Activated CD4-positive, alpha-beta T cell treated with anti-CD3 and anti-CD28 coated beads, Interleukin-2, amount 50 U/mL, for 1 hour (primary cell): ENCODE measurements around the gene TUBB2A.
"Not testable (repeated sequence)": the region's sequence is repeated elsewhere in the genome, so short reads cannot be mapped to it uniquely, and the experiment has no call there.

Experiments
- DNase-seq: peaks from one replicate; pipeline ENCODE4 v3.0.0-alpha.2; 2020

TUBB2A gene

DNA sequence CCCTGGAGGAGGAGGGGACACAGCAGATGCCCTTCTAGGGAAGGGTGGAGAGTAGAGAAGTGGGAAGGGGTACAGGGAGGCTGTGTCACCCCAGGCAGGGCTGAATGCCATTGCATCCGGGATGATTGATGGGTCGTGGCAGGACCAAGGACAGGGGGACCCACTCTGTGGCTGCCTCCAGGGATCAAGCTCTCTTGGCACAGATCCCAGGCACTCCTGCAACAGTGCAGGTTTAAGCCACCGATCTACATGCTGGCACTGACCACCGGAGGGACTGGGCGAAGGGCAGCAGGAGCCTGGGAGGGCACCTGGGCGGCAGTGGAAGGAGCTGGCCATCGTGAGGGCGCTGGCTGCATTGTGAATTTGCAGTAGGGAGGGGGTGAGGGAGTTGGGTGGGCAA is 22.6 kb upstream of the TUBB2A start:
- not testable (repeated sequence) for DNase-seq

DNA sequence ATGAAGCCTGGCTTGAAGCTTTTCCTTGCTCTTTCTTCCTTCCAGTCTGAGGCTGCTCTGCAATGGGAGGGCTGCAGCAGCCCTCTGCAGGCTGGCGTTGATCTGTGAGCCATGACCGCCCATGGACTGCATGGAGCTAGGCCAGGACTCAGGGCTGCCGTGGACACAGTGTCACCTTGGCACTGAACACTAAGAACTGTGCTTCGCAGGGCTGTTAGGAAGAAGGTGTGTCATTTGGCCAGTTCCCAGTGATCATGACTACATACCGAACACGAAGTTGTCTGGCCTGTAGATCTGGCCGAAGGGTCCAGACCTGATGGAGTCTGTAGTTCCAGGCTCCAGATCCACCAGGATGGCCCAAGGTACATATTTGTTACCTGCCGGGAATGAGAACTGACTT is 21.3 kb upstream of the TUBB2A start:
- not testable (repeated sequence) for DNase-seq

DNA sequence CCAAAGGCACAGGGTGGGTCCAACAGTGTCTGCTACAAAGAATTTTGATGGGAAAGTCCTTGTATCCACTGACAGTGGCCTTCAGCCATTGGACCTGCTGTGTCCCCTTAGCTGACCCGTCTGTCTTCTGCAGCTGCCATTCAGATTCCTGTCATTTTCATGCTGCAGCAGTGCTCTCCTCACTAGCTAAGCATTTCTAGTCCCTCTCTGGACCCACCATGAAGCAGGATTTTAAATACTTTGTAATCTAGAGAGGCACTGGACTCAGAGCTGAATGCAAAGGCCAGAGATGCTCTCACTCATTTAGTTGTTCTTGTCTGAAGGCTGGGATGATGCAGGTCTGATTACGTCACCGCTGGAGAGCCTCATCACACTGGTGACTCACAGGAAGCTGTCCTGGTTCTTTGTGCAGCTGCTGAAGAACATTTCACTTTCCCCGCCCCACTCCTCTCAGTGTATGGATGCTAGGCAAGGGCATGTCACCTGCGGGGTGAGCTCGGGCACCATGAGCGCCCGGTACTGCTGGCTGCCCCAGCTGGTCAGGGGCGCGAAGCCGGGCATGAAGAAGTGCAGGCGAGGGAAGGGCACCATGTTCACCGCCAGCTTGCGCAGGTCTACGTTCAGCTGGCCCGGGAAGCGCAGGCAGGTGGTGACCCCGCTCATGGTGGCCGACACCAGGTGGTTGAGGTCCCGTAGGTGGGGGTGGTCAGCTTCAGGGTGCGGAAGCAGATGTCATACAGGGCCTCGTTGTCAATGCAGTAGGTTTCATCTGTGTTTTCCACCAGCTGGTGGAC is 19.4 kb upstream of the TUBB2A start:
- no peak for DNase-seq

DNA sequence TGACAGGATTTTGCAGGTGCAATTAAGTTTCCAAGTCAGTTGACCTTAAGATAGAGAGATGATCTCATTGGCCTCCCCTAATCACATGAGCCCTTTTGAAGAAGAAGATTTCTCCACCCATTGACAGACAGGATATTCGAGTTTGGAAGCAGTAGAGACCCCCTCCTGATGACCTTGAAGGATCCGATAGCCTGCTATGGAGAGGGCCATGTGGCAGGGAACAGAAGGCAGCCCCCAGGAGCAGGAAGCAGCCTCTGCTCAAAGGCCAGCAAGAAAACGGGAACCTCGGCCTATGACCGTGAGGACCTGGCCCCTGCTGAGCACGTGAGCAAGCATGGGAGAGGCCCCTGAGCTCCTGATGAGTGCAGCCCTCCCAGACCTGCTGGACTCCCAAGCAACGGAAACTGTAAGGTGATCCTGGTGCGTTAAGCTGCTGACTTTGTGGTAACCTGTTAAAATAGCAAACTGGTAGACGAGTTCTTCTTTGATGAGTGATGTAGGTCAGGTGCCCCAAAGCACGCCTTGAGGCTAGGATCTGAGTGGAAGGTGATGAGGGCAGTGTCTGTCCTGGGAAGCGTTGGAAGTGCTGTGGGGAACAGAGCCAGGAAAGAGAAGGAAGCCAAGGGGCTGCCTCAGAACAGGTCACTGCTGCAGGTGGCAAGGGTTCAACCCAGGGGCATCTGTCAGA is 18.5 kb upstream of the TUBB2A start:
- DNase-seq = no peak

DNA sequence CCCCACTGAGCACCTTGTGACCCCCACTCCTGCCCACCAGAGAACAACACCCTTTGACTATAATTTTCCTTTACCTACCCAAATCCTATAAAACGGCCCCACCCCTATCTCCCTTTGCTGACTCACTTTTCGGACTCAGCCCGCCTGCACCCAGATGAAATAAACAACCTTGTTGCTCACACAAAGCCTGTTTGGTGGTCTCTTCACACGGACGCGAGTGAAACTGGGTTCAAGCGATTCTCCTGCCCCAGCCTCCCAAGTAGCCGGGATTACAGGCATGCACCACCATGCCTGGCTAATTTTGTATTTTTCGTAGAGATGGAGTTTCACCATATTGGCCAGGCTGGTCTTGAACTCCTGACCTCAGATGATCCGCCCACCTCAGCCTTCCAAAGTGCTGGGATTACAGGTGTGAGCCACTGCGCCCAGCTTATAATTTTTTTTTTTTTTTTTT is 16.3 kb upstream of the TUBB2A start:
- DNase-seq = not testable (repeated sequence)

DNA sequence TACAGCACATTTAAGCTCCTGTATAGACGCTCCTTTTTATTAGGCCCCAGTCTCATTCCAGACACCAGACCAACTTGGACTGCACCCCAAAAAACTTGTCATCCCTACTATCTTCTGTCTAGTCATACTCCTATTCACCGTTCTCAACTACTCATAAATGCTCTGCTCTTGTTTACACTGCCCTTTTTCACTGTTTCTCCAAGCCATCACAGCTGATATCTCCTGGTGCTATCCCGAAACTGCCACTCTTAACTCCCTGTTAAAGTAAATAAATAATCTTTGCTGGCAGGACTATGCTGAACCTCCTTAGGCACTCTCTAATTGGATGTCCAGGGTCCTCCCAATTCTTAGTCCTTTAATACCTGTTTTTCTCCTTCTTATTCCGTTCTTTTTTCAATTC is 15.4 kb upstream of the TUBB2A start:
- not testable (repeated sequence) for DNase-seq

DNA sequence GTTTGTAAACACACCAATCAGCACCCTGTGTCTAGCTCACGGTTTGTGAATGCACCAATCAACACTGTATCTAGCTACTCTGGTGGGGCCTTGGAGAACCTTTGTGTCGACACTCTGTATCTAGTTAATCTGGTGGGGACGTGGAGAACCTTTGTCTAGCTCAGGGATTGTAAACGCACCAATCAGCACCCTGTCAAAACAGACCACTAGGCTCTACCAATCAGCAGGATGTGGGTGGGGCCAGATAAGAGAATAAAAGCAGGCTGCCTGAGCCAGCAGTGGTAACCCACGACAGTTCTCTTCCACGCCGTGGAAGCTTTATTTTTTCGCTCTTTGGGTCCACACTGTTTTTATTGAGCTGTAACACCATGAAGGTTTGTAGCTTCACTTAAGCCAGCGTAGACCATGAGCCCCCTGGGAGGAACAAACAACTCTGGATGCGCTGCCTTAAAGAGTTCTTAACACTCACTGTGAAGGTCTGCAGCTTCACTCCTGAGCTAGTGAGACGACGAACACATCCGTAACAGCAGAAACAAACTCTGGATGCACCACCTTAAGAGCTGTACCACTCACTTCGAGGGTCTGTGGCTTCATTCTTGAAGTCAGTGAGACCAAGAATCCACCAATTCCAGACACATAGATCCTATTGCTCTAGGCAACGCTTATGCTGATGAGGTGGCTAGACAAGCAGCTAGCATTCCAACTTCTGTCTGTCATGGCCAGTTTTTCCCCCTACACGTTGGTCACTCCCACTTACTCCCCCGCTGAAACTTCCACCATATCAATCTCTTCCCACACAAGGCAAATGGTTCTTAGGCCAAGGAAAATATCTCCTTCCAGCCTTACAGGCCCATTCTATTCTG is 14.2 kb upstream of the TUBB2A start:
- DNase-seq = not testable (repeated sequence)

DNA sequence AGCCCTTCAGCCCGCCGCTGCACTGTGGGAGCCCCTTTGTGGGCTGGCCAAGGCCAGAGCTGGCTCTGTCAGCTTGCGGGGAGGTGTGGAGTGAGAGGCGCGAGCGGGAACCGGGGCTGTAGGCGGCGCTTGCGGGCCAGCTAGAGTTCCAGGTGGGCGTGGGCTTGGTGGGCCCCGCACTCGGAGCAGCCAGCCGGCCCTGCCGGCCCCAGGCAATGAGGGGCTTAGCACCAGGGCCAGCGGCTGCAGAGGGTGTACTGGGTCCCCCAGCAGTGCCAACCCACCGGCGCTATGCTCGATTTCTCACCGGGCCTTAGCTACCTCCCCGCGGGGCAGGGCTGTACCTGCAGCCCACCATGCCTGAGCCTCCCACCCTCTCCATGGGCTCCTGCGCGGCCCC is 13.3 kb upstream of the TUBB2A start:
- DNase-seq = not testable (repeated sequence)

DNA sequence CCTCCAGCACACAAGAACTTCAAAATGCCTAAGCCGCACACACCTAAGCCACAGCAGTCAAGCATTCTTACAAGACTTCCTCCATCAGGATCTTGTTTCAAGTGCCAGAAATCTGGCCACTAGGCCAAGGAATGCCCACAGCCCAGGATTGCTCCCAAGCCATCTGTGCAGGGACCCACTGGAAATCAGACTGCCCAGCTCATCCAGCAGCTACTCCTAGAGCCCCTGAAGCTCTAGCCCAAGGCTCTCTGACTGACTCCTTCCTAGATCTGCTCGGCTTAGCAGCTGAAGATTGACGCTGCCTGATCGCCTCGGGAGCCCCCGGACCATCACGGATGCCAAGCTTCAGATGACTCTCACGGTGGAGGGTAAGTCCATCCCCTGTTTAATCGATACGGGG is 10.7 kb upstream of the TUBB2A start:
- not testable (repeated sequence) for DNase-seq

DNA sequence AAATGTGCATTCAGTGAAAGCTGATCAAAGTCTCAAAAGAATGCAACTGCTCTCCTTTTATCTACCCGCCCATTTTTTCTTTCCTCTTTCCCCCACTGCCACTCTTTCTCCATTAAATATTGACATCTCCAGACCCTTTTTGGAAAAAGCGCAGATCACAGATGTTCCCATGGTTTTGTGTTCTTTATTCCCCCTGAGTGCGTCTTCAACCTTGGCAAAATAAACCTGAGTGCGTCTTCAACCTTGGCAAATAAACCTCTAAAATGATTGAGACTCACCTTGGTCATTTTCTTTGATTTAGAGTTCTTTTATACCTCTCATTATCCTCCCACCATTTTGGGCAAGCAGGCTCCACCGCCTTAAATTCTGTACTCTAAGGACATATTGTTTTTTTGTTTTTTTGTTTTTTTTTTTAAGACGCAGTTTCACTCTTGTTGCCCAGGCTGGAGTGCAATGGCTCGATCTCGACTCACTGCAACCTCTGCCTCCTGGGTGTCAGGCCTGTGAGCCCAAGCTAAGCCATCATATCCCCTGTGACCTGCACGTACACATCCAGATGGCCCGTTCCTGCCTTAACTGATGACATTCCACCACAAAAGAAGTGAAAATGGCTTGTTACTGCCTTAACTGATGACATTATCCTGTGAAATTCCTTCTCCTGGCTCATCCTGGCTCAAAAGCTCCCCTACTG is 9.3 kb upstream of the TUBB2A start:
- not testable (repeated sequence) for DNase-seq

DNA sequence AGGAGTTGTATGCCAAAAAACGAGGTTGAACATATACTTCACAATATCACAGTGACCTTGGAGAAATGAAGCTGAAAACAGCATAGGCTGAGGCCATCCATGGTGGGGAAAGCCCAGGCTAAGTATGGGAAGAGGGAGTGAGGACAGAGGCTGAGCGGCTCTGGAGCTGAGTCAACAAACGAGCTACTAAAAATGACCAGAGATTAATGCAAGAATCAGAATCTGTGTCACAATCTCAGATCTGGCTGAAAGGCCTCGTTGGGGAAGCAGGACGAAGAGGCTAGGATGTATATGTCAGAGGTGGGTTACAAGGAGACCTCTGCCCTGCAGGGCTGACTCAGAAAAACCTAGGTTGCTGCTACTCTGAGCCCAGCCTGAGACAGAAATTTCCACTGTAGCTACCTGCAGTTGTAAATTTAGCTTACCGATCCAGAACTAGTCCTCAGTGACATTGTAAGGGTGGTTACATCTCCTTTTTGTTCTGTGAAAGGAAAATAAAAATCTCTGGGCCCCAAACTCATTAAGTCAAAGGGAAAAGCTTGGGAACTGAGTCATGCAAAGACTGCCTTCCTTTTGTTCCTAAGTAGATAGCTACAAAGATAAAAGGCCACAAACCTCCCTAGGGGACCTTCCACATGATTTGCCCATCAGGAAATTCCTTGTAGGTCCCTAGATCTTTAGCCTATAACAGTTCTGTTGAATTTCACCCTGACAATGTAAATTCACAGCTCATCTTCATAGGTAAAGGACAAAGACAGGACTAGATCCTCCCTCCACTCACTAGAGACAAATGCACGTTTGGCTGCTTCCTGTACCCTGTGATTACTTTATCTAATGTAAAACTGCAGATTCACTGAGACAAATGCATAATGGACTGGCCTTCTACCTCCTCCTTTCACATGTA is 8.5 kb upstream of the TUBB2A start:
- no peak for DNase-seq

DNA sequence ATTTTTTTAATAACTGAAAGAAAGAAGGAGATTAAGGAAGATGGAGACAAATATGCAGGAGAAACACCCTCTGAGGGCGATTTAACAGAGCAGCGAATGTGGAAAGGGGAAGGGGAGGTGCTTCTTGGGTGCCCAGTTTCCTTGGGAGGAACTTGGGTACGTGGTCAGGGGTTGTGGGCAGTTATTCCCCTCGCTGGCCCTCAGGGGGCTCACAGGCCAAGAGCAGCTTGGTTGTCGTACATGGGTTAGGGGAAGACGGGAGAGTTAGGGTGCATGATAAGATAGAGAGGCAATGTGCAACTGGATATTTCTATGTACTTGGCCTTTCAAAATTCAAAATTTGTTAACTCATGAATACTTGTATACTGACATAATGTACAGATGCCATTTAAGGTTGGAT is 7.0 kb upstream of the TUBB2A start:
- no peak for DNase-seq

DNA sequence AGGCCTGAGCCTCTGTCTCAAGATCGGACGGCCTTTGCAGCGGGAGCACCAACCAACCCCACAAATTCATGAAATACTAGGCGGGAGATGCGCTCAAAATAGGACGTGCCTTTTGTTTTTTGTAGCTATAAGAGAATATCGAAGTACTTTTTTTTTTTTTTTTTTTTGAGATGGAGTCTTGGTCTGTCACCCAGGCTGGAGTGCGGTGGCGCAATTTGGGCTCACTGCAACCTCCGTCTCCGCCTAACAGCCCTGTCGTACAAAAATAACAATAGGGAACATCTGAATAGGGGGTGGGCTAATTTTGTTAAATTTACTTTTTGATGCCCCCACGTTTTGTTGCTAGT is 5.9 kb upstream of the TUBB2A start:
- DNase-seq = no peak

DNA sequence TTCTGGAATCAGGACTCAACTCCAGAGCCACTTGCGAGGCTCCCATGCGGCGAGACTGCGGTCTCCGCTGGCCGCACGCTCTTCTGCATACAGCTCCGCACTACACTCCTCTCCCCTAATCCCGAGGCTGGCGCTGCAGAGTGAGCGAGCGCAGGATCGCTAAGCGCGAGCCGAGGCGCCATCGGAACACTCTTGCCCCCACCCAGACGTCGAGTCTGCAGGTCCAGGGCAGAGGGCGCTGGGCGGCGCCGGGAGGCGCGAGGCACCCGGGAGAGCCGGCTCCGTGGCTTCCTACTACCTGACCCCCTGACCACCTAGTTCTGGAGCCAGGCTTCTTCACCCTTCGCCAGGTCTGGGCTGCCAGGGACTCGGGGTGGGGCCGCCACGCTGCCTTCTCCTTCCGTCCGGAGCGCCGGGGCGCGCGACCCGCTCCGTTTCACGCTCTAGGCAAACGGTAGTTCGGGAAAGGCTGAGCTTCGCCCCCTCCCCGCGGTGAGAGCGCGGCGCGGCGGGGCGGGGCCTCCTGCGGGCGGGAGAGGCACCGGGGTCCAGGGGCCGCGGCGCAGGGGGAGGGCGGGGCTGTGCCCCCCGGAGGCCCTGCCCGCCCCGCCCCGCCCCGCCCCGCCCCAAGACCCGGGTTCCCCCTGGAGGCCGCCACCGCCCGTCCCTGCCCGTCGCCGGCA is 5.4 kb upstream of the TUBB2A start:
- peak; percentile 45 for DNase-seq

DNA sequence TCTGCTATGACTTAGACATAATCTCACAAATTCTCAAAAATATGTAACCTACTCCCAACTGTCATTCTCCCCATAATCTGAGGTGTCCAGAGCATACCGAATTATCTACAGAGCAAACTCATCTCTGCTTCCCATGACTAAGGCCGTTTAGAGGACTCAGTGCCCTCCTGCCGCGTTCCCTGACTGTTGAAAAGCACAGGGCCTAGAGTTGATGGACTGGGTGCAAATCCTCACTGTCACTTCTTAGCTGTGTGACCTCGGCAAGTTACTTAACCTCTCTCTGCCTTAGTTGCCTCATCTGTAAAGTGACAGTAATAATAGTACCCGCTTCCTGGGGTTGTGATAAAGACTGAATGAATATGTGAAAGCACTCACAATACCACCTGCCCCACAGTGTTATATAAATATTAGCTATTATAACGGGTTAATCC is 4.7 kb upstream of the TUBB2A start:
- DNase-seq = no peak

DNA sequence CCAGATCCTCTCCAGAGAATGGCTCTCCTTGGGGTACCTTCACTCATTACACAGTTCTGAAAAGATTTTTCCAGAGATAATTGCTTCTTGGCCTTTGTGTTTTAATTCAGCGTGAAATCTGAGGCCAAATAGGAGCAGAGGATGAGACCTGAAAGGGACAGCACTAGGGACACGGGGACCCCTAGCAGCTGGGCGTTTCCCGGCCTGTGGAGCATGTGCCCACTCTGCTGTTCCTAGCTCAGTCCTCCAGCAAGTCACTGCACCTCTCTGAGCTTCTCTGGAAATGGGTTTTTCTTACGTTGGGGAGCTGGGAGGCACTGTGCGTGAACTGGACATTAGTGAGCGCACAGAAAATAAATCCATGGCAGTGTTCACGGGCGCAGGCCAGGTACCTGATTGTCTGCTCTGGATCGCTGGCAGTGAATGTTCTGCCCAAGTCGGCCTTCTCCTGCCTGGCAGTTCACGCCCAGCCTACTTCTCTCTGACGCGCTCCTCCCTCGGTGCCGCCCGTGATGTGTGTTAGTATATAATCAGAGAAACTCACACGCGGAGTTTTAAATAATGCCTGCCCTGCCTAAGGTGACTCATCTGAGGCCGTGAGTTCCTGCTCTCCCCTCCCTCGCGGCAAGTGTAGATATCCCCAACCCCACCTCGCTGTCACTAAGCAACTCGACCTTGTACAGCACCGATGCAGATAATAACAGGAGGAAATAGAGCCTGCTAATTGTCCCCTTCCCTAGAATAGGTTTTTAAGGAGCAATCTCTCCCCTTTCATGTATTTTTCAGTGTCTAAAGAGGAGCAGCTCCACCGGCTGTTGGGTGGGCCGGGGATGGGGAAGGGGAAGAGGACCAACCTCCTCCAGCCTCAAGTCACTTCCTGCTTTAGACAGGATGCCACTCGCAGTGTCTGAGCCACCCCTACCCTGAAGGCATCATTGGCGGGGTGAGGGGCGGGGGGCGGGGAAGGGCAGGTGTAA is 2.7 kb upstream of the TUBB2A start:
- DNase-seq = peak; percentile 63

DNA sequence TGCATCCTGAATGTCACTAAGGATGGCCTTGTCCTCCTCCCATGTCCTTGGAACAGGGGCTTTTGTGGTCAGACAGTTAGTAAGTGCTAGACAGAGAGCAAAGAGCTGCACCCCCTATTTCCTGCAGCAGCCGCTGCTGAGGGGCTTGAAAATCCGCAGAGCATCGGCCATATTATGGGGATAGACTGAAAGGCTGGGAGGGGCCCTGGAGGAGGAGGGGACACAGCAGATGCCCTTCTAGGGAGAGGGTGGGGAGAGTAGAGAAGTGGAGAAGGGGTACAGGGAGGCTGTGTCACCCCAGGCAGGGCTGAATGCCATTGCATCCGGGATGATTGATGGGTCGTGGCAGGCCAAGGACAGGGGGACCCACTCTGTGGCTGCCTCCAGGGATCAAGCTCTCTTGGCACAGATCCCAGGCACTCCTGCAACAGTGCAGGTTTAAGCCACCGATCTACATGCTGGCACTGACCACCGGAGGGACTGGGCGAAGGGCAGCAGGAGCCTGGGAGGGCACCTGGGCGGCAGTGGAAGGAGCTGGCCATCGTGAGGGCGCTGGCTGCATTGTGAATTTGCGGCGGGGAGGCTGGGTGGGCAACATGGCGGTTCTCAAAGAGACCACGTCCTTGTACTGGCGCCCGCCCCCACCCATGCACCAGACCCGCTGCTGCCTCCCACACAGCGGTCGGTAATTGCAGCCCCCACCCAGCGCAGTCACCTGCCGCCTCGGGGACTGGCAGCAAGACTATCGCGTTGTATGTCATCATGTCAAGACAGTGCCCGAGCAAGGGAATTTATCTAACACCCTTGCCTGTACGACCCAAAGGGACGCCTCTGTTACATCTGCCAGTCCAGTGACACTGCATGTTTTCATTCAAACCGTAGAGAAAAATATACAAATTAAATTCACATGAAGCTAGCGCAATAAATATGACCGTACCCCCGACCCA is 887 bp downstream of the TUBB2A start:
- DNase-seq = peak; percentile 21

DNA sequence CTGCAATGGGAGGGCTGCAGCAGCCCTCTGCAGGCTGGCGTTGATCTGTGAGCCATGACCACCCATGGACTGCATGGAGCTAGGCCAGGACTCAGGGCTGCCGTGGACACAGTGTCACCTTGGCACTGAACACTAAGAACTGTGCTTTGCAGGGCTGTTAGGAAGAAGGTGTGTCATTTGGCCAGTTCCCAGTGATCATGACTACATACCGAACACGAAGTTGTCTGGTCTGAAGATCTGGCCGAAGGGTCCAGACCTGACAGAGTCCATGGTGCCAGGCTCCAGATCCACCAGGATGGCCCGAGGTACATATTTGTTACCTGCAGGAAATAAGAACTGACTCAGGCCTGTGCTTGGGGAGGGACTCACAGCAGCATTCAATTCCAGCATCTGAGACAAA is 1.9 kb downstream of the TUBB2A start:
- DNase-seq = not testable (repeated sequence)

DNA sequence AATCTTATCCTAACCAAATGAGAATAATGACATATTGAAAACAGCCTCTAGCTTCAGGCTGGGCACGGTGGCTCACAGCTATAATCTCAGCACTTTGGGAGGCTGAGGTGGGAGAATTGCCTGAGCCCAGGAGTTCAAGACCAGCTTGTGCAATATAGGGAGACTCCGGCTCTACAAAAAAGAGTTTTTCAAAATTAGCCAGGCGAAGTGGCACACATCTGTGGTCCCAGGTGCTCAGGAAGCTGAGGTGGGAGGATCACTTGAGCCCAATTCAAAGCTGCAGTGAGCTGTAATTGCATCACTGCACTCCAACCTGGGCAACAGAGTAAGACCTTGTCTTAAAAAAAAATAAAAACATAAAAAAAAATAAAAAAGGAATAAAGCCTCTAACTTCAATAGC is 4.7 kb downstream of the TUBB2A start:
- DNase-seq = no peak
